ENCODE results near the gene COPG1.

COPG1 gene

GRCh38 chr3:129228891-129229585 lies 20.4 kb upstream of the COPG1 start:
- TF ChIP-seq TAF1 (IDR thresholded peaks at IDR 0.05; ENCODE audit: borderline replicate concordance, insufficient read depth, low read length), result no peak
- TF ChIP-seq FOXP2 (optimal IDR thresholded peaks at IDR 0.05; ENCODE audit: borderline replicate concordance, extremely low read depth, extremely low read length, insufficient read depth), result peak; percentile 14
- TF ChIP-seq REST (IDR thresholded peaks at IDR 0.05; ENCODE audit: insufficient read depth in 1 of 2, low read depth in 2 of 2, low read length in 2 of 2), result no peak
- TF ChIP-seq POLR2AphosphoS5 (IDR thresholded peaks at IDR 0.05; ENCODE audit: low read depth, low read length), result peak; percentile 54; the same call in 1 of the 2 replicates
- TF ChIP-seq SIN3A (IDR thresholded peaks at IDR 0.05; ENCODE audit: borderline replicate concordance, insufficient read depth, low read length), result no peak

- TF ChIP-seq FOXP2 (optimal IDR thresholded peaks at IDR 0.05; ENCODE audit: borderline replicate concordance, extremely low read depth, extremely low read length, insufficient read depth) (no peak), POLR2AphosphoS5 (IDR thresholded peaks at IDR 0.05; ENCODE audit: low read depth, low read length) (no peak), SIN3A (IDR thresholded peaks at IDR 0.05; ENCODE audit: borderline replicate concordance, insufficient read depth, low read length) (no peak)
Observed at GRCh38 chr3:129230311-129231019, 18.9 kb upstream of the COPG1 start.

GRCh38 chr3:129231331-129232119 lies 17.9 kb upstream of the COPG1 start:
- TF ChIP-seq TAF1 (IDR thresholded peaks at IDR 0.05; ENCODE audit: borderline replicate concordance, insufficient read depth, low read length), result no peak
- no peak for TF ChIP-seq FOXP2 (optimal IDR thresholded peaks at IDR 0.05; ENCODE audit: borderline replicate concordance, extremely low read depth, extremely low read length, insufficient read depth)

GRCh38 chr3:129233538-129233937 lies 15.9 kb upstream of the COPG1 start:
- TF ChIP-seq SIN3A (IDR thresholded peaks at IDR 0.05; ENCODE audit: borderline replicate concordance, insufficient read depth, low read length), result no peak
- no peak for TF ChIP-seq FOXP2 (optimal IDR thresholded peaks at IDR 0.05; ENCODE audit: borderline replicate concordance, extremely low read depth, extremely low read length, insufficient read depth)
- no peak for TF ChIP-seq REST (IDR thresholded peaks at IDR 0.05; ENCODE audit: insufficient read depth in 1 of 2, low read depth in 2 of 2, low read length in 2 of 2)
- no peak for TF ChIP-seq TAF1 (IDR thresholded peaks at IDR 0.05; ENCODE audit: borderline replicate concordance, insufficient read depth, low read length)
- TF ChIP-seq POLR2AphosphoS5 (IDR thresholded peaks at IDR 0.05; ENCODE audit: low read depth, low read length), result no peak

- TF ChIP-seq FOXP2 (optimal IDR thresholded peaks at IDR 0.05; ENCODE audit: borderline replicate concordance, extremely low read depth, extremely low read length, insufficient read depth), result no peak
- TF ChIP-seq TAF1 (IDR thresholded peaks at IDR 0.05; ENCODE audit: borderline replicate concordance, insufficient read depth, low read length), result no peak
- TF ChIP-seq SIN3A (IDR thresholded peaks at IDR 0.05; ENCODE audit: borderline replicate concordance, insufficient read depth, low read length), result no peak
- no peak for TF ChIP-seq POLR2AphosphoS5 (IDR thresholded peaks at IDR 0.05; ENCODE audit: low read depth, low read length)
- no peak for TF ChIP-seq REST (IDR thresholded peaks at IDR 0.05; ENCODE audit: insufficient read depth in 1 of 2, low read depth in 2 of 2, low read length in 2 of 2)
Observed at GRCh38 chr3:129234441-129234840, 15.0 kb upstream of the COPG1 start.

All from PFSK-1 (cell line).